ENCODE measurements around the gene FAM114A2. TPM values are rescaled to one million over a fixed set of nuclear protein-coding genes. Genes with fewer than 3 reads are reported as not detected.

FAM114A2 gene
- total RNA-seq, 2 donors from 2014 or later = 18.9 to 34.9 TPM

- H3K27me3 Mint-ChIP-seq = no peaks in the 10 kb centered on the region
- no peak overlapping the region for H3K4me3 Mint-ChIP-seq
- no peaks in the 10 kb centered on the region for H3K9me3 Mint-ChIP-seq
- H3K4me1 Mint-ChIP-seq (ENCODE audit: low read depth in 2 of 2) = peaks cover 16 to 17% of the 10 kb centered on the region in 2 donors
- DNase-seq (ENCODE audit: low spot score) = no peak
- H3K27ac Mint-ChIP-seq = no peak overlapping the region
- no peak for ATAC-seq
- H3K36me3 Mint-ChIP-seq = no peaks in the 10 kb centered on the region
These were observed 24.7 kb upstream of the FAM114A2 start for GRCh38 chr5:154063372-154063771.

- DNase-seq (ENCODE audit: low spot score) (no peak), ATAC-seq (no peak)
- H3K27ac Mint-ChIP-seq = no peak overlapping the region
- H3K4me1 Mint-ChIP-seq (ENCODE audit: low read depth in 2 of 2) = peaks cover 24 to 25% of the 10 kb centered on the region in 2 donors
- H3K36me3 Mint-ChIP-seq = no peaks in the 10 kb centered on the region
- no peak overlapping the region for H3K4me3 Mint-ChIP-seq
- no peaks in the 10 kb centered on the region for H3K9me3 Mint-ChIP-seq
- H3K27me3 Mint-ChIP-seq = no peaks in the 10 kb centered on the region
These were observed 21.9 kb upstream of the FAM114A2 start for GRCh38 chr5:154060606-154061005.

GRCh38 chr5:154059583-154059982, 20.9 kb upstream of the FAM114A2 start:
- ATAC-seq (no peak), DNase-seq (ENCODE audit: low spot score) (no peak)
- H3K36me3 Mint-ChIP-seq = peaks cover 4% of the 10 kb centered on the region
- H3K9me3 Mint-ChIP-seq = no peaks in the 10 kb centered on the region
- H3K27me3 Mint-ChIP-seq = no peaks in the 10 kb centered on the region
- peak overlapping the region in 1 of 2 donors; percentile 81 for H3K27ac Mint-ChIP-seq
- no peak overlapping the region for H3K4me3 Mint-ChIP-seq
- H3K4me1 Mint-ChIP-seq (ENCODE audit: low read depth in 2 of 2) = peaks cover 24 to 25% of the 10 kb centered on the region in 2 donors

GRCh38 chr5:154059039-154059430, 20.3 kb upstream of the FAM114A2 start:
- Mint-ChIP-seq H3K27me3 (no peaks in the 10 kb centered on the region), H3K27ac (peak overlapping the region in 1 of 2 donors; percentile 81), H3K4me1 (ENCODE audit: low read depth in 2 of 2) (peaks cover 24 to 25% of the 10 kb centered on the region in 2 donors), H3K9me3 (no peaks in the 10 kb centered on the region), H3K36me3 (peaks cover 6% of the 10 kb centered on the region), H3K4me3 (no peak overlapping the region)
- ATAC-seq = peak in 1 of 2 donors; percentile 60
- DNase-seq (ENCODE audit: low spot score) = no peak

GRCh38 chr5:154058055-154059038, 19.6 kb upstream of the FAM114A2 start:
- Mint-ChIP-seq H3K4me1 (ENCODE audit: low read depth in 2 of 2) (peaks cover 24 to 25% of the 10 kb centered on the region in 2 donors), H3K27ac (peak overlapping the region in 1 of 2 donors; percentile 81), H3K9me3 (no peaks in the 10 kb centered on the region), H3K27me3 (no peaks in the 10 kb centered on the region), H3K4me3 (no peak overlapping the region), H3K36me3 (peaks cover 10% of the 10 kb centered on the region)
- no peak for DNase-seq (ENCODE audit: low spot score)
- peak in 1 of 2 donors; percentile 62 for ATAC-seq

- Mint-ChIP-seq H3K27ac (no peak overlapping the region), H3K27me3 (no peaks in the 10 kb centered on the region), H3K9me3 (no peaks in the 10 kb centered on the region), H3K4me3 (no peak overlapping the region), H3K36me3 (peaks cover 15% of the 10 kb centered on the region), H3K4me1 (ENCODE audit: low read depth in 2 of 2) (peaks cover 24 to 25% of the 10 kb centered on the region in 2 donors)
- DNase-seq (ENCODE audit: low spot score) (no peak), ATAC-seq (no peak)
These were observed 16.5 kb upstream of the FAM114A2 start for GRCh38 chr5:154055201-154055600.

GRCh38 chr5:154053468-154053867, 14.8 kb upstream of the FAM114A2 start:
- Mint-ChIP-seq H3K9me3 (no peaks in the 10 kb centered on the region), H3K27ac (no peak overlapping the region), H3K4me1 (ENCODE audit: low read depth in 2 of 2) (peaks cover 20 to 21% of the 10 kb centered on the region in 2 donors), H3K36me3 (peaks cover 20% of the 10 kb centered on the region), H3K4me3 (no peak overlapping the region), H3K27me3 (no peaks in the 10 kb centered on the region)
- no peak for ATAC-seq
- DNase-seq (ENCODE audit: low spot score) = no peak

GRCh38 chr5:154049636-154050035, 10.9 kb upstream of the FAM114A2 start:
- Mint-ChIP-seq H3K9me3 (no peaks in the 10 kb centered on the region), H3K36me3 (peaks cover 22% of the 10 kb centered on the region), H3K4me1 (ENCODE audit: low read depth in 2 of 2) (peaks cover 30 to 41% of the 10 kb centered on the region in 2 donors), H3K27ac (peak overlapping the region in 1 of 2 donors; percentile 65), H3K4me3 (no peak overlapping the region), H3K27me3 (no peaks in the 10 kb centered on the region)
- no peak for DNase-seq (ENCODE audit: low spot score)
- no peak for ATAC-seq

- Mint-ChIP-seq H3K27ac (peak overlapping the region; percentile 63 to 79), H3K27me3 (no peaks in the 10 kb centered on the region), H3K36me3 (peaks cover 10% of the 10 kb centered on the region), H3K4me1 (ENCODE audit: low read depth in 2 of 2) (peaks cover 44 to 51% of the 10 kb centered on the region in 2 donors), H3K4me3 (peak overlapping the region; percentile 79), H3K9me3 (no peaks in the 10 kb centered on the region)
- ATAC-seq (peak; percentile 79 to 81), DNase-seq (ENCODE audit: low spot score) (no peak)
These were observed 8.6 kb upstream of the FAM114A2 start for GRCh38 chr5:154047324-154047723.

GRCh38 chr5:154046486-154046885, 7.8 kb upstream of the FAM114A2 start:
- peak overlapping the region; percentile 79 for H3K4me3 Mint-ChIP-seq
- H3K9me3 Mint-ChIP-seq = no peaks in the 10 kb centered on the region
- H3K27ac Mint-ChIP-seq = peak overlapping the region in 1 of 2 donors; percentile 79
- no peak for DNase-seq (ENCODE audit: low spot score)
- peaks cover 10% of the 10 kb centered on the region for H3K36me3 Mint-ChIP-seq
- ATAC-seq = no peak
- no peaks in the 10 kb centered on the region for H3K27me3 Mint-ChIP-seq
- H3K4me1 Mint-ChIP-seq (ENCODE audit: low read depth in 2 of 2) = peaks cover 46 to 57% of the 10 kb centered on the region in 2 donors

- peaks cover 49 to 66% of the 10 kb centered on the region in 2 donors for H3K4me1 Mint-ChIP-seq (ENCODE audit: low read depth in 2 of 2)
- peaks cover 6% of the 10 kb centered on the region for H3K36me3 Mint-ChIP-seq
These were observed 5.9 kb upstream of the FAM114A2 start for GRCh38 chr5:154044581-154044980.

GRCh38 chr5:154044099-154044498, 5.4 kb upstream of the FAM114A2 start:
- H3K27me3 Mint-ChIP-seq = no peaks in the 10 kb centered on the region
- peaks cover 49 to 66% of the 10 kb centered on the region in 2 donors for H3K4me1 Mint-ChIP-seq (ENCODE audit: low read depth in 2 of 2)
- H3K4me3 Mint-ChIP-seq = peak overlapping the region; percentile 15
- DNase-seq (ENCODE audit: low spot score) = no peak
- H3K9me3 Mint-ChIP-seq = no peaks in the 10 kb centered on the region
- peaks cover 8% of the 10 kb centered on the region for H3K36me3 Mint-ChIP-seq
- peak overlapping the region; percentile 28 to 71 for H3K27ac Mint-ChIP-seq
- no peak for ATAC-seq

More at GRCh38 chr5:154044581-154044980, 5.9 kb upstream of the FAM114A2 start:
- peak overlapping the region; percentile 28 to 71 for H3K27ac Mint-ChIP-seq
- no peaks in the 10 kb centered on the region for H3K27me3 Mint-ChIP-seq
- peak overlapping the region; percentile 19 for H3K4me3 Mint-ChIP-seq
- H3K9me3 Mint-ChIP-seq = no peaks in the 10 kb centered on the region
- peak in 1 of 2 donors; percentile 33 for ATAC-seq
- no peak for DNase-seq (ENCODE audit: low spot score)

GRCh38 chr5:154042766-154043165, 4.1 kb upstream of the FAM114A2 start:
- Mint-ChIP-seq H3K4me1 (ENCODE audit: low read depth in 2 of 2) (peaks cover 55 to 67% of the 10 kb centered on the region in 2 donors), H3K27me3 (no peaks in the 10 kb centered on the region), H3K4me3 (no peak overlapping the region), H3K9me3 (no peaks in the 10 kb centered on the region), H3K36me3 (peaks cover 11% of the 10 kb centered on the region), H3K27ac (no peak overlapping the region)
- ATAC-seq (no peak), DNase-seq (ENCODE audit: low spot score) (no peak)

GRCh38 chr5:154039458-154039829, 734 bp upstream of the FAM114A2 start:
- H3K36me3 Mint-ChIP-seq = peaks cover 6% of the 10 kb centered on the region
- no peak for DNase-seq (ENCODE audit: low spot score)
- H3K4me1 Mint-ChIP-seq (ENCODE audit: low read depth in 2 of 2) = peaks cover 43 to 49% of the 10 kb centered on the region in 2 donors
- H3K4me3 Mint-ChIP-seq = peak overlapping the region; percentile 99
- no peak for ATAC-seq
- peak overlapping the region; percentile 93 to 99 for H3K27ac Mint-ChIP-seq
- H3K27me3 Mint-ChIP-seq = no peaks in the 10 kb centered on the region
- no peaks in the 10 kb centered on the region for H3K9me3 Mint-ChIP-seq
